ES-I3 (cell line): Measurements from ENCODE around the gene STAG3.

Source experiments
- H3K36me3 ChIP-seq: 2 replicates; pipeline ENCODE4 v1.6.1; 2013; ENCODE audit warnings: mild to moderate bottlenecking, low read length, control low read depth, moderate library complexity; ENCODE audit not compliant: insufficient read depth
- H3K4me1 ChIP-seq: 2 replicates; pipeline ENCODE4 v1.6.1; 2013; ENCODE audit warnings: mild to moderate bottlenecking, control low read depth, low read length; ENCODE audit not compliant: insufficient read depth
- H3K9ac ChIP-seq: 2 replicates; pipeline ENCODE4 v1.6.1; 2013; ENCODE audit warnings: low read depth, mild to moderate bottlenecking, low read length, moderate library complexity
- H3K9me3 ChIP-seq: 2 replicates; pipeline ENCODE4 v1.6.1; 2013; ENCODE audit warnings: mild to moderate bottlenecking, low read length, moderate library complexity; ENCODE audit not compliant: control insufficient read depth, insufficient read depth

The STAG3 gene

DNA sequence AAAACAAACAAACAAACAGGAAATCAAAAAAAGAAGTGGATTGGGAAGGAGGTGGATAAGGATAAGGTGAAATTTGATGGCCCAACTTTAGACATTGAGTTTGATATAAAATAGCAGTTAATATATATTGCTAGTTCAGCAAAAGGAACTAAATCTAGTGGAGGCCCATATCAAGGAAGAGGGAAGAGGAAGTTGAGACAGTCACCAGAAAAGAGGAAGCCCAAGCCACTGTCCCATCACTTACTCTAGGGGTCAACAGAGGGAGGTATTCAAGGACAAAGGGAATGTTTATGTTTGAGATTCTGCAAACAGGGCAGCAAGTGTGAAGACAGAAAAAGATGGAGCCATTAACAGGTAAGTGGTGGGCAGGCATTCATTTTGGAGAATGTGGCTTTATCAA, 25.3 kb upstream of the STAG3 start:
- peaks cover 18% of the 10 kb centered on the region for H3K36me3 ChIP-seq
- no peaks in the 10 kb centered on the region for H3K9me3 ChIP-seq
- H3K4me1 ChIP-seq, result peaks cover 7% of the 10 kb centered on the region; the same call in 1 of the 2 replicates
- no peak overlapping the region for H3K9ac ChIP-seq

DNA sequence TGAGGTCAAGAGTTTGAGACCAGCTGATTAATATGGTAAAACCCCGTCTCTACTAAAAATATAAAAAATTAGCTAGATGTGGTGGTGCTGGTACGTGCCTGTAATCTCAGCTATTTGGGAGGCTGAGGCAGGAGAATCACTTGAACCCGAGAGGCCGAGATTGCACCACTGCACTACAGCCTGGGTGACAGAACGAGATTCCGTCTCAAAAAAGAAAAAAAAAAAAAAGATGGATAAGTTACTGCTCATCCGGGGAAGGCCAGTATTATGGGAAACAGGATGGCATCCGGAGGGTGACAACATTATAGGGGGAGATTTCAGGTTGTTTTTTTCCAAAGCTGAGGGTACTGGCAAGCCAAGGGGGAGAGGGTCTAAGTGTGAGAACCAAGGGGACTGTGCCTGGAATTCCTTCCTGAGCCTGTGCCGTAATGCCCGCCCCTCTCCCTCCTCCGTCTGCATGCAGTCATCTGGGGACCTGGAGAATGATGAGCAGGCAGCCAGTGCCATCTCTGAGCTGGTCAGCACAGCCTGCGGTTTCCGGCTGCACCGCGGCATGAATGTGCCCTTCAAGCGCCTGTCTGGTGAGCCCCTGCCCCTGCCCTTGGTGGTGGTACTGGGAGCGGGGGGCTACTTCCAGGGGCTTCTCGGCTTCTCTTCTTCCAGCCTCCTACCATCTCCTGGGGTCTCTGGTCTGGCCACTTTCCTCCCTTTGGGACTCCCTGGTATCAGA, 24.6 kb upstream of the STAG3 start:
- Histone ChIP-seq H3K9ac (no peak overlapping the region), H3K36me3 (peaks cover 18% of the 10 kb centered on the region), H3K9me3 (no peaks in the 10 kb centered on the region), H3K4me1 (peaks cover 7% of the 10 kb centered on the region; the same call in 1 of the 2 replicates)

DNA sequence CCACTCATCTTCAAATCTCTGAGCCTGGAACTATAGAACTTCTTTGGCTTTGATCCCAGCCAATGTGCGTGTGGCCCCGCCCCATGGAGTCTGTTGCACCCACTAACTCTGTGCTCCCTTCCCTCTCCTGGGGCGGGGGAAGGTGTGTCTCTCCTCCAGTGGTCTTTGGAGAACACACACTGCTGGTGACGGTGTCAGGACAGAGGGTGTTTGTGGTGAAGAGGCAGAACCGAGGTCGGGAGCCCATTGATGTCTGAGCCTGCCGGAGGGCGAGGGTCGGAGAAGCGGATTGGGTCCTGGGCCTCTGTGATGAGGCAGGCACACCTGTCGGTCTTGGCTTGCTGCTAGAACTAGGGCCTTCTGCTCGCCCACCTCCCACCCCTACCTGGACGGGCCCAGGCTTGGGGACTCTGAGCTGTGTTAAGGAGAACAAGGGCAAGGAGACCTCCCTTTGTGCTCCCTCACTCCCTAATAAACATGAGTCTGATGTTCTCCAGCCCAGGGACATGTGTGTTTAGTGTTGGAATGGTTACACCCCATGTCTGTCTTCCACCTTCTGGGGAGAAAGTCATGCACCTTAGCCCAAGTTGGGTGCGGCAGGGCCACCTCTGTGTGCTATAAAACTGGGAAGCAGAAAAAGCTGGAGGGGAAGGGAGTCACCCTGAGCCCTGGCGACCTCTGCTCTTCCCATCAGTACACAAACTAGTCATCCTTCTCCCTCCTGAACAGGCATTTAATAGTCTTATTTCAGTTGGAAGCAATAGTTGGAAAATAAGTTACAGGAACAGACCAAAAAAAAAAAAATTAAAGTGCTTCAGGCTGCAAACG, 23.8 kb upstream of the STAG3 start:
- Histone ChIP-seq H3K4me1 (peaks cover 7% of the 10 kb centered on the region; the same call in 1 of the 2 replicates), H3K9ac (no peak overlapping the region), H3K9me3 (no peaks in the 10 kb centered on the region), H3K36me3 (peaks cover 18% of the 10 kb centered on the region)

- Histone ChIP-seq H3K36me3 (peaks cover 18% of the 10 kb centered on the region), H3K4me1 (peaks cover 7% of the 10 kb centered on the region; the same call in 1 of the 2 replicates), H3K9me3 (no peaks in the 10 kb centered on the region), H3K9ac (no peak overlapping the region)
These were observed 22.8 kb upstream of the STAG3 start for GRCh38 chr7:100154651-100155491.

GRCh38 chr7:100155553-100156317, 22.0 kb upstream of the STAG3 start:
- no peak overlapping the region for H3K9ac ChIP-seq
- H3K9me3 ChIP-seq, result no peaks in the 10 kb centered on the region
- peaks cover 18% of the 10 kb centered on the region for H3K36me3 ChIP-seq
- peaks cover 7% of the 10 kb centered on the region; the same call in 1 of the 2 replicates for H3K4me1 ChIP-seq

DNA sequence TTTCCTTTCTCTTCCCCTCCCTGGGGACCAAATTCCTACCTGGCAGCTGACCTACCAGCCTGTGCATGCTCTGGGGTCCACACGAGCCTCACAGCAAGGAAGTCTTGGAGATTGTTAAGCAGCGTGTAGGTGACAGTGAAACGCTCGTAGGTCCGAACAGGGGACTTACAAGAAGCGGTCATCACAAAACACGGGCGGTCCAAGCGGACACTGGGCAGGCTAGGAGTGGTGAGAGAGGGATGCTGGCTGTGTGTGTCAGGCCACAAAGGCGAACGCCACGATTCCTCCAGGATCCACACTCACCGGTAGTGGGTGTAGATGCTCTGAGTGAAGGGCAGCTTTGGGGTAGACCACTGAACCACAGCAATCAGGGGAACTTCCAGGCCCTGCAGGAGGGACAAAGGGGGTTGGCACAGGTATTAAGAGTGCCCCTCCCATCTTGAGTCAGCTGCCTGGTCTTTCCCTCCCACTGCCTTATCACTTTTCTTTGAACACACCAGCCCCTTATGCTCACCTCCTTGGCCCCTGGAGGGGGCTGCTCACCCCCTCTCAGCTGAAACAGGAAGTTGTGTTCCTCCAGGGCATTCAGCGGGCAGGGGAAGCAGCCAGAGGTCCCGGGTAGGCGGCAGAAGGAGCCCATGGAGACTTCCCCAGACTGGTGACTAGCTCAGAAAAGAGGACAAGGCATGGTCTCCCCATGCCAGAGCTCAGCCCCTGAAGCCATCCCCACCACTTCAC, 21.2 kb upstream of the STAG3 start:
- Histone ChIP-seq H3K36me3 (peaks cover 18% of the 10 kb centered on the region), H3K9me3 (no peaks in the 10 kb centered on the region), H3K9ac (peak overlapping the region; percentile 96; the same call in 1 of the 2 replicates), H3K4me1 (peaks cover 7% of the 10 kb centered on the region; the same call in 1 of the 2 replicates)

DNA sequence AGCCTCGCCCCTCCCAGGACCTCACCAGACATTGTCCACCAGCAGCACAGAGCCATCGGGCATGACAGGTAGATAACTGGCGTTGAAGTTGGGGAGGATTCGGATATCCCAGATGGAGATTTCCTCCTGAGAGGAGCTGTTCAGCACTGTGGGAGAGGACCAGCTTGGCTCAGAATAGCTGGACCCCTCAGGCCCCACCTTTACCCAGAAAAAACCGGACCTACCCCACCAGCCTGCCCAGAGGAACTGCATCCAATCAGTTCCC, 20.7 kb upstream of the STAG3 start:
- Histone ChIP-seq H3K36me3 (peaks cover 17% of the 10 kb centered on the region), H3K9me3 (no peaks in the 10 kb centered on the region), H3K4me1 (peaks cover 7% of the 10 kb centered on the region; the same call in 1 of the 2 replicates), H3K9ac (peak overlapping the region; percentile 96)

DNA sequence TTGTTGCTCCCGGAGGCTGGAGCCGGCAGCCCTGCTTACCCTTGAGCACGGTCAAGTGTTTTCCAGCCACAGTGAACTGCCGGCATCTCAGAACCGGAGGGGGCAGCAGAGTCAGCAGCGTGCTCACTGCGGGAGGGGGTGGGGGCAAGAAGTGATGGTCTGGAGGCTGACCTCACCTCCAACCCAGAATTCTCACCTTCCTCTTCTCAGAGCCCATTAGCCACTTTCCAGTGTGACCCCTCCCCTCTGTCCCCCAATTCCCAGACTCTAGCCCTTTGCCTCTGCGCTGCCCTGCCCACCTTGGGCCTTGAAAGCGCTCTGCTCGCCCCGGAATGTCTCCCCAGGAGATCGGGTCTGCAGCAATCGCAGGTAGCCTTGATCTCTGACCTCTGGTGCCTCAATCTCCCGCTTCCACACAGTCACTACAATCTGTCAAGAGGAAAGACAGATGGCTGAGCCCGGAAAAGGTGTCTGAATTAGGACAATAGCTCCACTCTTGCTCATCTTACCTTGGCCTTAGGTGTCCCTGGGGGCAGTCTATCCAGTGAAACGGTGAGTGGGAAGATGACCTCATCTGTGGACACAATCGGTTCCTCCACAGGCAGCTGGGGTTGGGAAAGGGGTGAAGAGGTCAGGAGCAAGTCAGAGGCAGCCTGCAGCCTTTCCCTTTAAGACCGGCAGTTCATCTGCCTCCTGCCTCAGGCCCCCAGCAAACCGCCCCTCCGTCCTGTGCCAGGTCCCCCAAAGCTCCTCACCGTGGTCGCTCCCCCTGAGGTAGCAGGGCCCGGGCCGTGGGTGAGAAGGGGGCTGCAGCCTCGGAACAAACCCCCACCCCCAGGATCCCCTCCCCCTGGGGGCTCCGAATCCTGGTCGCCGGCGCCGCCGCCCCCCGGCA, 20.1 kb upstream of the STAG3 start:
- Histone ChIP-seq H3K9me3 (no peaks in the 10 kb centered on the region), H3K9ac (peak overlapping the region; percentile 96), H3K4me1 (peaks cover 8% of the 10 kb centered on the region; the same call in 1 of the 2 replicates), H3K36me3 (peaks cover 13% of the 10 kb centered on the region)

- Histone ChIP-seq H3K36me3 (peaks cover 11% of the 10 kb centered on the region), H3K4me1 (peaks cover 16% of the 10 kb centered on the region; the same call in 1 of the 2 replicates), H3K9ac (peak within 1 kb of the TSS; percentile 96), H3K9me3 (no peaks in the 10 kb centered on the region)
These were observed 19.3 kb upstream of the STAG3 start, which contains the start of gene TRAPPC14 for GRCh38 chr7:100158229-100159098. Gene TRAPPC14 (minus strand): TSS chr7:100158723. CDS start chr7:100158499, 224 bp downstream.

DNA sequence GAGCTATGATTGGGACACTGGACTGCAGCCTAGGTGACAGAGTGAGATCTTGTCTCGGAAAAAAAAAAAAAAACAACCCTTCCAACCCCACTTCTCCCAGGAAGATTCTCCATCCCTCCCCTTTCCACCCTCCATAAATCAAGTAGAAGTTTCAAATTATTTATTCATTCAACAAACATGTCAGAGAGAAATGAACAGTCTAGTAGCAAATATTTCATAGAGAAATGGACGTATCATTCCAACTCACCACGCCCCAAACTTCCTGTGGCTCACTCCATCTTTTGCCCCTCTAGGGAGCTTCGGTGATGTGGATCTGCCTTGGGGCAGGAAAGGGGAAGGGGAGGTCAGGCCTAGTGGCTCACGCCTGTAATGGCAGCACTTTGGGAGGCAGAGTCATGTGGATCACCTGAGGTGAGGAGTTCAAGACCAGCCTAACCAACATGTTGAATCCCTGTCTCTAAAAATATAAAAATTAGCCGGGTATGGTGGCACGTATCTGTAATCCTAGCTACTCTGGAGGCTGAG, 18.6 kb upstream of the STAG3 start:
- H3K9ac ChIP-seq, result peak overlapping the region; percentile 96
- peaks cover 18% of the 10 kb centered on the region; the same call in 1 of the 2 replicates for H3K4me1 ChIP-seq
- peaks cover 6% of the 10 kb centered on the region for H3K36me3 ChIP-seq
- no peaks in the 10 kb centered on the region for H3K9me3 ChIP-seq

DNA sequence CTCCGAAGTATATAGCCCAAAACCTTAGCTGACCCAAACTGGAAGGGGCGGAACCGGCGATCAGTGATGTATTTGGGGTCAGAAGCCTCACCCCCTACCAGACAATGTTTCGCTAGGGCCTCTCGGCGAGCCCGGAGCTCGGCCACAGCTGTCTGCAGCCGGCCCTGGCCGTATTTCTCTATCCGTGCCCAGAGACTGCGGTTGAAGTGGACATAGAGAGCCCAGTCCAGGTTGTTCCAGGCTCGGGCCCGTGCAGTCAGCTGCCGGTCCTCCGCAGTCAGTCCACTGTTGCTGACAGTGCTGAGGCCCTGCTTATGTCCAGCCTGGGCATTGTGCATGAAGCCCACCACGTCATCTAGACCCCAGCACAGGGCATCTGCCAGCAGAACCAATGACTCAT, 17.7 kb upstream of the STAG3 start:
- Histone ChIP-seq H3K36me3 (peaks cover 6% of the 10 kb centered on the region), H3K4me1 (peaks cover 18% of the 10 kb centered on the region; the same call in 1 of the 2 replicates), H3K9ac (no peak overlapping the region), H3K9me3 (no peaks in the 10 kb centered on the region)
